RWPE2 (cell line): ENCODE measurements around the gene LMX1B.
"Not testable (repeated sequence)": the region's sequence is repeated elsewhere in the genome, so short reads cannot be mapped to it uniquely, and the experiment has no call there.

ENCODE experiments used
- ATAC-seq: fragments of 200-7000 bp; cut with Tn5 transposase; 3 replicates; pipeline ENCODE4 v1.9.1; 2021; ENCODE audit warnings: low read depth
- DNase-seq: peaks from one replicate; pipeline ENCODE4 v3.0.0-alpha.2; 2020; ENCODE audit warnings: low spot score
- H3K27ac ChIP-seq: fragments of 450-650 bp; 2 replicates; pipeline ENCODE4 v1.5.1; 2017; ENCODE audit warnings: mild to moderate bottlenecking; ENCODE audit not compliant: poor library complexity, severe bottlenecking
- H3K27me3 ChIP-seq: fragments of 250-450 bp; sonication (Bioruptor Pico); 2 replicates; pipeline ENCODE4 v1.5.1; 2021; ENCODE audit warnings: mild to moderate bottlenecking, moderate library complexity; ENCODE audit not compliant: insufficient read depth, poor library complexity, severe bottlenecking
- H3K36me3 ChIP-seq: fragments of 250-450 bp; sonication (Bioruptor Pico); 2 replicates; pipeline ENCODE4 v1.5.1; 2020; ENCODE audit warnings: low read depth, mild to moderate bottlenecking, moderate library complexity
- H3K4me1 ChIP-seq: fragments of 250-450 bp; sonication (Bioruptor Pico); 2 replicates; pipeline ENCODE4 v1.5.1; 2021; ENCODE audit warnings: mild to moderate bottlenecking, moderate library complexity; ENCODE audit not compliant: insufficient read depth, poor library complexity, severe bottlenecking
- H3K4me3 ChIP-seq: fragments of 250-450 bp; sonication (Bioruptor Pico); 2 replicates; pipeline ENCODE4 v1.5.1; 2021; ENCODE audit warnings: mild to moderate bottlenecking, moderate library complexity; ENCODE audit not compliant: severe bottlenecking
- H3K9me3 ChIP-seq: fragments of 250-450 bp; sonication (Bioruptor Pico); 2 replicates; pipeline ENCODE4 v1.5.1; 2021; ENCODE audit warnings: mild to moderate bottlenecking, moderate library complexity; ENCODE audit not compliant: severe bottlenecking
- CTCF ChIP-seq: fragments of 450-650 bp; IDR thresholded peaks from one replicate; pipeline ENCODE4 v1.5.1; 2017; ENCODE audit warnings: mild to moderate bottlenecking, moderate library complexity; ENCODE audit not compliant: poor library complexity, severe bottlenecking

LMX1B gene

GRCh38 chr9:126578029-126578428, 35.7 kb upstream of the LMX1B start:
- no peaks in the 10 kb centered on the region for H3K9me3 ChIP-seq
- H3K4me1 ChIP-seq = no peaks in the 10 kb centered on the region
- no peak overlapping the region for H3K4me3 ChIP-seq
- DNase-seq (no peak), ATAC-seq (no peak)
- H3K36me3 ChIP-seq = no peaks in the 10 kb centered on the region
- H3K27me3 ChIP-seq = peaks cover 8% of the 10 kb centered on the region
- no peak for TF ChIP-seq CTCF
- H3K27ac ChIP-seq = no peak overlapping the region

GRCh38 chr9:126580319-126580718, 33.4 kb upstream of the LMX1B start:
- not testable (repeated sequence) for H3K4me3 ChIP-seq, H3K4me1 ChIP-seq, DNase-seq, H3K9me3 ChIP-seq, H3K27ac ChIP-seq, ATAC-seq, H3K36me3 ChIP-seq
- peaks cover 12% of the 10 kb centered on the region for H3K27me3 ChIP-seq

GRCh38 chr9:126581893-126582292, 31.8 kb upstream of the LMX1B start:
- no peak overlapping the region for H3K4me3 ChIP-seq
- ATAC-seq (no peak), DNase-seq (no peak)
- no peaks in the 10 kb centered on the region for H3K9me3 ChIP-seq
- H3K4me1 ChIP-seq = no peaks in the 10 kb centered on the region
- H3K27ac ChIP-seq = no peak overlapping the region
- peaks cover 12% of the 10 kb centered on the region for H3K27me3 ChIP-seq
- TF ChIP-seq CTCF = no peak
- H3K36me3 ChIP-seq = no peaks in the 10 kb centered on the region

GRCh38 chr9:126582427-126582826, 31.3 kb upstream of the LMX1B start:
- ATAC-seq (no peak), DNase-seq (no peak)
- Histone ChIP-seq H3K9me3 (no peaks in the 10 kb centered on the region), H3K4me3 (no peak overlapping the region), H3K36me3 (no peaks in the 10 kb centered on the region), H3K4me1 (no peaks in the 10 kb centered on the region), H3K27me3 (peaks cover 12% of the 10 kb centered on the region), H3K27ac (no peak overlapping the region)
- no peak for TF ChIP-seq CTCF

GRCh38 chr9:126583144-126583760, 30.5 kb upstream of the LMX1B start:
- H3K27ac ChIP-seq = no peak overlapping the region
- TF ChIP-seq CTCF = no peak

More at GRCh38 chr9:126583144-126583760, 30.5 kb upstream of the LMX1B start:
- no peaks in the 10 kb centered on the region for H3K9me3 ChIP-seq
- no peak for DNase-seq
- no peaks in the 10 kb centered on the region for H3K4me1 ChIP-seq
- H3K36me3 ChIP-seq = no peaks in the 10 kb centered on the region
- ATAC-seq = no peak
- H3K4me3 ChIP-seq = no peak overlapping the region
- H3K27me3 ChIP-seq = peaks cover 12% of the 10 kb centered on the region
